ENCODE measurements around the gene MBTPS2.
"Not testable (repeated sequence)": the region's sequence is repeated elsewhere in the genome, so short reads cannot be mapped to it uniquely, and the experiment has no call there.

The MBTPS2 gene

DNA sequence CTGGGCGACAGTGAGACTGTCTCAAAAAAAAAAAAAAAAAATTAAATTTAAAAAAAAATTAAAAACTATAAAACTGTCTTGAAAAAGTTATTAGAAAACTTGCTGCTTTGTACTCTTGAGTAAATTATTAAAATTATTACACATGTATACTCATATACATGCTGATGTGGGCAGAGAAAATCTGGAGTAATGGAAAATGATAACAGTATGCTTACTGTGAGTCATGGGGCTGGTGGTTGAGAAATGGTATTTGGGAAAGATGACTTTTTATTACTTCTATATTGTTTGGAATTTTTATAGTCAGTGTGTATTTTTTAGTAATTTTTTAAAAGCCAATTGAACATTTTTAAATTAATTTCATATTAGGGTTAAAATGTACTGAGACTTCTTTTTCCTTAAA is 23.8 kb downstream of the MBTPS2 start:
- no peak for DNase-seq

DNA sequence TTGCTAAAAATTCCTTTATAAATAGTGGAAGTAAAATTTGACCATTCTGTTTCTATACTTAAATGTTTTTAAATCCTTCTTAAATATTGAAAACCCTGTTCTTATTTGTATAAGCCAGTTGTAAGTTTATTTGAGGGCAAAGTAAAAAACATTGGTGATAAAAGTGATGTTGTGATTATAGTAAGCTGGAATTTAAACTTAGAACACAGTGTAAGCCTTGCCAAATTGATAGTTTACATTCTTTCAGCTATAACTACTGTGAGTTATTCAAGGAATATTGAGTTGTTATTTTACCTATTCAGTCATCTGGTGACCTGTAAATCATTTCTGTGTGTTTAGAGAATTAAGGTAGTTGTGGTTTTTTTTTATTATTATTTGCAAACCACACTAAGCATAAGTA is 26.0 kb downstream of the MBTPS2 start:
- DNase-seq: no peak

DNA sequence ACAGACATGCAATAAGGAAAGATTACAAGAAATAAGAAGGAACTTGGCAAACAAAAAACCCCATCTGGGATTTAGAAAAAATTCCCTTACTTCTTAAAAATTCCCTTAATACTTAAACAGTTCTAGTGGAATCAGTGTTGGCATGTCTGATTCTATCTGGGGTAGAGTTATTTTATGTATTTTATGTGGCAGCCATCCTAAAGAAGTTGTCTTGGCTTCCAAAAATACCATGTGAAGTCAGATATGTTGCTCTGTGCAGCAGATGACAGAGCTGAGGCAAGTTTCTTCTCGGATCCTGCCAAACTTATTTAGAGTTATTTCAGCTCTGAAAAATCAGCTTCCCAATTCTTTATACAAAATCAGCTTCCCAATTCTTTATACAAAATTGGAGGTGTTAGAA is 31.1 kb downstream of the MBTPS2 start:
- DNase-seq: no peak

DNA sequence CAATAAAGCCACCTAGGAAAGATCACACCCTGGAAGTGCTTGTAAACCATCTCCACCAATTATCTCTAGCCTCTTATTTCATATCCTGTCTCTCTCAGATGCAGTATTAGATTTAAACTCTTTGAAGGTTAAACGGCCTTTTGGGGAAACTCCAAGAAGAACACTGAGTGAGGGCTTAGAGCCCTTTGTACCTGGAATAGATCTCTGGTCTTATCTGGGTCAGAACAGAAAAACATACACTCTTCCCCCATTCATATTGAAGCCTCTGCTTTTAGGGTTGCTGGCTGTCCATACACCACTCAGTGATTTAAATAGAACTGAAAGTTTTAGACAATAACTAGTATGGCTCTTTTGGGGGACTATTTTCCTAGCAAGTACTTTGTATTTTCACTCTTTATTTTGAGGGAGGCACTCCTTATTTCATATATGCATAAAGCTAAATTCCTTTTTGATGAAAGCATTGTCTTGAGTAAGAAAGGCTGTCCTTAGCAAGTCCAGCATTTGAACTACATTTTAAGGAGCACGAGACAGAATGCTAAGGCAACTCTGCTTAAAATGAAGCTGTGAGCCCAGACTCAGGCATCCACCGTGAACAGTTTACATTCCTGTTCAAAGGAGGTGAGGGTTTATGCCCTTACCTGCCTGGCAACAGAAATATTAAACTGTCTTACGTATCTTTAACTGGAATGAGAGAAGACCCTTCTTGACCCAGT is 33.8 kb downstream of the MBTPS2 start:
- no peak for DNase-seq

DNA sequence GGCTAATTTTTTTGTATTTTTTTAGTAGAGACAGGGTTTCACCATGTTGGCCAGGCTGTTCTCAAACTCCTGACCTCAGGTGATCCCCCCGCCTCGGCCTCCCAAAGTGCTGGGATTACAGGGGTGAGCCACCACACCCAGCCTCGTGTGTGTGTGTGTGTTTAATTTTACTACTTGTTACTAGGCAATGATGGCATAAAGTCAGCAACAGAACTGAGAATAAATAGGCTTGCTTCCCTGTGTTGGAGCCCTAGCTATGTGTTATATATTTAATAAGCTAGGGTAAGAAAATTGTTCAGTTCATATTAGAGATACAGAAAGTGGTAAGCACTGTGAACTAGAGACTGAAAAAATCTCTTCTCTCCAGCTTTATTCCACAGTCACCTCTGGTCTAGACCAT is 34.8 kb downstream of the MBTPS2 start:
- DNase-seq: not testable (repeated sequence)

DNA sequence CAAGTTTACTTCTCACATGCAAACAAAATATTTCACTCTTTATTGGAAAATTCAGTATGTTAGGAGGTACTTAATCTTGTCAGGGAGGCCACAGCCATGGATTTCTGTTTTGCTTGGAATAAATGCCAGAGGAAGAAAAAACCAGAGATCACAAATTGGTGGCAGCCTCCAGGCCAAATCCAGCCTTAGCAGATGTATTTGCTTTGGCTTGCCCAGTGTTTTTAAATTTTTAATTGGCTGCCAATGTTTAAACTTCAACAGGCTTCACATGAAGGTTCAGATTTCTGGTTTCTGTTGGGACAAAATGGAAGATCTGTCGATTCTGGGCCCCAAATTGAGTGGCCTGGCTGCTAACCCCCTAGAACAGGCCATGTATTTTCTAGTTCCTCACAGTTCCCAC is 35.6 kb downstream of the MBTPS2 start:
- no peak for DNase-seq

DNA sequence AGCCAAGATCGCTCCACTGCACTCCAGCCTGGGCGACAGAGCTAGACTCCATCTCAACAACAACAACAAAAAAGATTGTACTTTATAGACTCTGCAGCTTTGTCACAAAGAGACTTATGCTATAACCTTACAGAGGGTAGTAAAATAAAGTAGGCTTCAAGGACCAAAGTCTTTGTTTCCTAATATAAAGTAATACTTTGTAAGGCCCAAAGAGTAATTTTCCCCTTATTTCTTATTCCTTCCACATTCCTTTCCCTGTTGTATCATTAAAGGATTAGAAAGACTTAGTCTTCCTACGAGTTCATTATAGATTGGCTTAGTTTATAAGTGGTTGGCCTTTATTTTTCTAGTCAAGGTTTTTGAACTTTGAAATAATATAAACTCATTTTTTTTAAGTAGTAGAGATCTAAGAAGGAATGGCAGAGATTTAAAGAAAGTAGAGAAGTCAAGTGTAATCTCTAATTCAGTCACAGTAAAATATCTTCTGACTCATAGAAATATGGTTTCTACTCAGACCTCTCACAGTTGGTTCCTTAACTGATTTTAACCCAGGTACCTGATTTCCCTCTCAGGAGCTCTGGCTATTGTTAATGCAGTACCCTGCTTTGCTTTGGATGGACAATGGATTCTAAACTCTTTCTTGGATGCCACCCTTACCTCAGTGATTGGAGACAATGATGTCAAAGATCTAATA is 42.6 kb downstream of the MBTPS2 start:
- no peak for DNase-seq

DNA sequence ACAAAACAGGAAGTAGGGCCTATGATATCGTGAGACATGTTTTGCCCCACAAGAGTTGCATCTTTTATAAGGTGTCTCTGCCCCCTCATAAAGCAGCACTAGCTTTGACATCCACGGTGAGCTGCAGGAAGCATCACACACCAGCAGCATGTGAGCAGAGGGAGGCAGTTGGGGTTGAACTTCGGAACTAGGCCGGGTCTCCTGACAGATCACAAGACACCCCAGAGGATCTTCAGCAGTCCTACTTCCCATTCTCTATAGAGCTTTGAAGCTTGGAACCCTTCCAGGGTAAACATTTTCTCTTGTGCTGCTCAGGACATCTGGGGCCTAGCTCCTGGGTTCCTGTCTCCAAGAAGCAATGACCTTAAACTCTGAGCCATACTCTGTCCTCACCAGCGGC is 43.8 kb downstream of the MBTPS2 start:
- no peak for DNase-seq

DNA sequence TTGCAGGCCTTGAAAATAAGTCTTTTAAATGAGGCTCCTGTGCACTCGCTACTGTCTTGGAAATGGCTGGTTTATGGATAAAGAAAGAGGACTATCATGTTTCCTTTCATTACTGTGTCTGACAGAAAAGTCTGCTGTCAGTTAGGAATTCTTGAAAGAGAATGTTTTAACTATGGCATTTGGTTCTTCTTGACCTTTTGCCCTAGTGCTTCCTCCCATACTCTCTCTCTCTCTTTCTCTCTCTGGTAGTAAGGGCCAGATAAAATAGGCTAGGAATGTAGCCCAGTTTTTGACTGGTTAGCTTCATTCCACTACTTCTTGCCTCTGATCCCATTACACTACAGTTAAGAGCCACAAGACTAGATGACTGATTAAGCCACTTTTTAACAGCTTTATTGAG is 46.2 kb downstream of the MBTPS2 start:
- DNase-seq: no peak

DNA sequence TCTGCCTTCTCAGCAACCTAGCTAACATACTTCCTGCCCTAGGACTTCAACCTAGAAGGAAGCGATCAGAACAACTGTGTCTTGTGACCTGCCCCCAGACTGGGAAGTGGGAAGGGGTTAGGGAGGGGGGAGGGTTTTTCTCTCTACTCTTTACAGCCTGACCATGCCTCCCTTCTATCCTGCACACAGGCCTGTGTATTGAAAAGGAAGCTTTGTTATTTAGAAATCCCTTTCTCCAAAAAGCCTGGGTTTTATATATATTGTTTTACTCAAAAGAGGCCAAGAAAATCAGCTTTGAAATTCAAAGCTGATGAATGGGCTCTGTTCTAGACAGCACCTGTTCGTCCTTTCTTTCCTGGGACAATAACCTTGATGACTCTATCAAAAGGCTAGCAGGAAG is 65.9 kb downstream of the MBTPS2 start:
- DNase-seq: no peak

DNA sequence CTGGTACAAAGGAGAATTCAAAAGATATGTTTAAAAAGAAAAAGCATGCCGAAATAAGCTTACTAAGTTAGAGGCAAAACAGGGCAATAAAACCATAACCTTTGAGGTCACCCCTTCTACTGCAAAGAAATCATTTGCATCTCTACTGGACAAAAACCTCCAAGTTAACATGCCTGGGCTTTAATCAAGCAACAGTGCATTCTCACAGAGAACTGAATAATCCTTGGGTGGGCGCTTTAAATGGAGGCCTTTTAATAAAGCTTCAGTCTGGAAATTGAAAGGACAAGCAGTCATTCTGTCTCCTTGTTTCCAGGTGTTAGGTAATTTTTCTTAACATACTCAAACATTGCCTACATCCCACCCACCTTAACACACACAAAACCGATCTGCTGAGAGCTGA is 66.5 kb downstream of the MBTPS2 start:
- peak; percentile 63 for DNase-seq

DNA sequence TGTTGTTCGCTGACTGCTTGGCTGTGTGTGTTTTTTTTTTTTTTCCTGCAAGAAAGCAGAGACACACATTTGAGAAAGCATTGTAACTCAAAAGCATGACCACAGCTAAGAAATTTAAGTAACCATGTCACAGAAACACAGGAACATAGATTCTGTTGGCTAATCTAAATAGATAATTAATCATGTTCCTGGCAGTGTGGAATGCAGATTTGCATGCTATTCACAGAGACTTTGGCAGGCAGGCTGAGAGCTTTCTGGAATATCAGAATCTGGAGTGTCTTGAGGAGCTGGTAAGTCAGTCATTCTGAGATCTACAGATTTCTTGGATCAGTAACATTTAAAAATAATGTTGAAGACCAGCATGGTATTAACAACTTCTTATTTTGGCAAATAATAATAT is 67.8 kb downstream of the MBTPS2 start:
- peak; percentile 85 for DNase-seq

DNA sequence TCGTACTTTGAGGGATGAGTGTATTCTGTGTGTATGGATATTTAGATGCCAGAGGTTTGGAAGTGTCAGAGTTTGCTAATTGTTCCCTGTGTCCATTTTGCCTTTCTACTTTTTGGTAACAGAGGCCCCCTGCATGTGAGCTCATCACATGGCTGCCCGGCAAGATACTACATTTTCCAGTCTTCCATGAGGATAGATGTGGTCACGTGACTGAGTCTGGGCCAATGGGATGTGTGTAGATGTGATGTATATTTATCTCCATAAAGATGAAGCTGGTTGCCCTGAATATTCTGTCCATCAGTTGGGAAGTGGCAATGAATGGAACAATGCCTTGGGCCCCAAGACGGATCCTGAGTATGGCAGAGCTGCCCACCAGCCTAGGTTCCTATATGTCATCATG is 72.1 kb downstream of the MBTPS2 start:
- no peak for DNase-seq

DNA sequence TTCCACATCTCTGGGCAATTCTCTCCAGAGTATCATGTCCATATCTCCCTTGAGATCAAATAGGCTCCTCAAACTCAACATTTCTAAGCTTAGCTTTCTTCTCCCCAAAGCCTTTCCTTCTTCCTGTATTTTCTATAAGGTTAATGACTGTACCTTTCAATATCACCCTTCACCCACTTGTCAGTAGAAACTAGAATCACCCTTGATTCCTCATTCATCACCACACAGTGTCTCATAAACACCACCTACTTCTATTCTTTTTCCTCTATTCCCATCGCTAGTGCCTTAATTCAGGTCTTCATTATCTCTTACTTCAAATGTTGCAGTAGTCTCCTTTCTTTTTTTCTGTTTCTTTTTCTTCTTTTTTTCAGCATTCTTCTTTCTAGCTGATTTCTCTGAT is 72.8 kb downstream of the MBTPS2 start:
- DNase-seq: no peak

DNA sequence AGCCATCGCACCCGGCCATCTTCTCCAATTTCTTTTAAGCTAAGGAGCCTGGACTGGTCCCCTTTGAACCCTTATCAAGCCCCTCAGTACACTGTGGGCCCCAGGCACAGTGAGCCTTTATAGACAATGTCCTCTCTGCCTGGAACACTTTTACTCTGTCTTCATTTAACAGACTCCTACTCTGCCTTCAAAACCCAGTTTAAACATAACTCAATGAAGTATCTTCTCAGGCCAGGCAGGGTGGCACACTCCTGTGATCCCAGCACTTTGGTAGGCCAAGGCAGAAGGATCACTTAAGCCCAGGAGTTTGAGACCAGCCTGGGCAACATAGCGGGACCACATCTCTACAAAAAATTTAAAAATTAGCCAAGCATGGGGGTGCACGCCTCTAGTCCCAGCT is 73.6 kb downstream of the MBTPS2 start:
- no peak for DNase-seq

DNA sequence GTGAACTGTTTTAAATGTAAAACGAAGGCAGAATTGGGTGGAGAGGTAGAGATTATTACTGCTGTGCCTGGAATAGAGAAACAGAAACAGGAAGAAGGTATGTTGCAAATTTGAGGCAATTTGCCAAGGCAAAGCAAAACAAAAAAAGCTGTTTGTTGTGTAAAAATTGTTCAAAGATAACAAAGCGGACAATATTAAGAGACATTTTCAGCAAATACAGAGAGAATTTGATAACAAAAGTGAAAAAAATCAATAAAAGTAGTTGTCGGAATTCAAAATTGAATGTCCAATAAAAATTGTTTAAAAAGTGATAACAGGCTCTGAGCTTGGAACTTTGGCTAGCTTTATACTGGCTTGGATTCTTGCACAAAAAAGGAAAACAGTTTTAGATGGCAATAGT is 86.7 kb downstream of the MBTPS2 start:
- DNase-seq: no peak

DNA sequence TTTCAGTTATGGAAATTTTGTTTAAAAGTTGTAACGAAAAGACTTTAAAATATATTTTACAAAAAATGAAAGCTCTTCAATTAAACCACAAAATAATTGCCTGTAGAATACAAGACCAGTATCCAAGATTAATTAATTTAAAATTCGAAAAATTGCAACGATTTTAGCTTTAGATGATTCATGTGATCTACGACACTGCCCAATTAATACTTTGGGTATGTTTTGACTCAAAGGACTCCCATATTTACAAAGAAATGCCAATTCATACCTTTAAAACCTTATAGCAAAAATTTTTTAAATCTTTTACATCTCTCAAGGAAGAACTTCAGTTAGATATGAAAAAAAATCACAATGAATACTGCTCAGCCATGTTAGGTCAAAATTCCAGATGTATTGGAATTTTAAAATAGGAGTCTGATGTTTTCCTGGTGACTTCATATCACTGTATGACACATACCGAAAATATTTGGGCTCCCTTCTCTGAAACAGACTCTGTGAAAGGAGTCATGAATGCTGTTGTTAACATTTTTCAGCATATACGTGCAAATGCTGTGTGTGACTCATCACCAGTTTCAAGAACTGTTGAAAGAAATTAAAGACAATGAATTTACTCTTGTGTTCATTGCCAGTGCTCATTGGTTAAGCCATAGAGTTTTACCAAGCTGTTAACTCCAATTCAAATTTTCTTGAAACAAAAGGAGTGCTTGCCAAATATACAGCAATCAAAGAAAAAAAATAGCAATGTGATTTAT is 87.3 kb downstream of the MBTPS2 start:
- DNase-seq: no peak

DNA sequence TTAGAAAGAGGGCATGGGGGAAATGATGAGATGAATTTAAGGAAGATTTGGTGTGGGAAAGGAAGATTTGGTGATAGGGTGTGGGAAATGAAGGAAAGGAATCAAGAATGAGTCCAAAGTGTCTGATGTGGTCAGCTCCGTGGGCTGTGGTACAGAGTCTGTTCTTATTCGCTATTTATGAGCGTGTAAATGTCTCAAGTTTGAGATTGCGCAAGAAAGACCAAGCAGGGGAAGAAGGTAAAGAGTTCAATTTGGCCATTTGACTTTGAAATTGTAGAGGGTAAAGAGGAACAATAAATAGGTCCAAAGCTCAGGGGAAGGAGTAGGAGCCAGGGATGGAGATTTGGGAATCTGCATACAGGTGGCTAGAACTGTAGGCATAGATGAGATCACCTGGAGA is 89.8 kb downstream of the MBTPS2 start:
- no peak for DNase-seq

DNA sequence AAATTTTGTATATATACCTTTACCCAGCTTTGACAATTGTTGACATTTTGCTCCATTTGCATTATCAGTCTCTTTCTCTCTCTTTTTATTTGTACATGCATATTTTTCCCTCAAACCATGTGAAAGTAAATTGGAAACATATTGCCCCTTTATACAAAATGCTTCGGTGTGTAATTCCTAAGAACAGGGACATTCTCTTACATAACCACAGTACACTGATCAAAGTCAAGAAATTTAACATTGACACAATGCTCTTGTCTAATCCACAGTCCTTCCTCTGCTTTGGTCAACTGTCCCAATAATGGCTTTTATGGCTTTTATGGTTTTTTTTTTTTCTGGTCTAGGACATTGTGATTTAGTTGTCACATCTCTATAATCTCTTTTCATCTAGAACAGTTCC is 91.6 kb downstream of the MBTPS2 start:
- DNase-seq: no peak

DNA sequence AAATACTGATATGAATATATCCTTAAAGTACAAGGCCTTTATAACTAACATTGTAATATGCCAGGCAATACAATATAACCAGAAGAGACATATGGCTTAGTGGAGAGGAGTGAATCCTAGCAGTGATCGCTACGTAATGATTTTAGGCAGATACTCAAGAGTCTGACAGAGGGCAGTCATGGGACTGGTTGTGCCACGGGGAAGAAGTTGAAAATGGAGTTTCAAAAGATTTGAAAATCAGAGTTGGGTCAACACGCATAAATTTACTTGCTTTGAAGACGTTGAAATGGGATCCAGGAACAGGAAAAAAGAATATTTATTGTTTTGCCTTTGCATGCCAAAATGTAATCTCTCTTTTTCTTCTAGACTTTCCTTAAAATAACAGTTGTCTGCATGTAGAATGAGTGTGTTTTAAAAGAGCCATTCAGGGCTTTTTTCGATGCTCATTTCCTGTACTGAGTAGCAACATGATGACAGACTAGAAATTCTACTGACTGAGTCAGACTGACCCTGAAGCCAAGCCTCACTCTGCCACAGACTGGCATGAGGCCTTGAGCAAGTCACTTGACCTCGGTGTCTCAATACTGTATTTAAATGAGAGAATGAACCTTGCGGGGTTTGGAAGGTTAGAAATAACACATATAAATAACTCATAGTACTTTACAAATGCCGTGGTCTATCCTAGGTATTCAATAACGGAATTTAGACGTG is 93.0 kb downstream of the MBTPS2 start:
- DNase-seq: no peak

DNA sequence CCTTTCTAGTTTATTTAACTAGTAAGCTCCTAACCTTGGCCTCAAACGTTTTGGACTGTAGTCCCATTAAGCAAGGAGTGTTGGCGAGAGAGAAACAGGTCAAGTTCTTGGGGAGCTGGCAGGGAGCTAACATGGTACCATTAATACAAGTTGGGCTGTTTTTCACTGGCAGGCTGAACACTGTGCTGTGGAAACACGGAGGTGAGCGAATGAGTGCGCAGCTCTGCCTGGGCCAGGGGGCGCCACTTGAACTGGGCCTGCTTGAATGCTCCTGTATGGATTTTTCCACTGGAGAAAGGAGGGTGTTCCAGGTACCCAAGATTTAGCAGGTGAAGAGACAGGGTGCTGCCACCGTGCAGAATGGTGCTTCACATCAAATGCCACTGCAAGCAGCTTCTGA is 93.7 kb downstream of the MBTPS2 start:
- DNase-seq: no peak

DNA sequence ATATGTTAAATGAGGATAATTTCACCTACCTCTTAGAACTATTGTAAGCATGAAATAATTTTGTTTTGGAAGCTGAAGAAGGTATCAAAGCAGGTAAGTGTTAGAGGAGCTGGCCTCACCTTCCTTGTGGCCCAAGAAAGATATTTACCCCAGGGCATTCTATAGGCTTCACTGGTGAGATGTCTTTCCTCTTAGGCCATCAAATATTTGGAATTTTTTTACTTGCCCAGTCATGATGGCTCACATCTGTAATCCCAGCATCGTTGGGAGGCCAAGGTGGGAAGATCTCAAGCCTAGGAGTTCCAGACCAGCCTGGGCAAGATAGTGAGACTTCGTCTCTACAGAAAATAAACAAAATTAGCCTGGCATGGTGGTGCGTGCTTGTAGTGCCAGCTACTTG is 95.0 kb downstream of the MBTPS2 start:
- no peak for DNase-seq

Data from NCI-H526 treated with DMSO at 0.1 percent for 48 hours (cell line).